Osteoblast (primary cell): ENCODE results near the gene MAGEC3. TPM values are rescaled to one million over a fixed set of nuclear protein-coding genes. Genes with fewer than 3 reads are reported as not detected.

Experiments used
- DNase-seq: peaks from one replicate; pipeline ENCODE4 v3.0.0; 2011; ENCODE audit warnings: low spot score, mixed read lengths; ENCODE audit not compliant: insufficient read length; ENCODE audit errors: missing footprints
- H2AFZ ChIP-seq: 2 replicates; pipeline ENCODE4 v1.6.0; 2011; ENCODE audit warnings: mild to moderate bottlenecking, low read length
- H3K27ac ChIP-seq: 2 replicates; pipeline ENCODE4 v1.5.1; 2011; ENCODE audit warnings: mild to moderate bottlenecking, low read depth, low read length, moderate library complexity
- H3K27me3 ChIP-seq: 2 replicates; pipeline ENCODE4 v1.6.0; 2012; ENCODE audit warnings: mild to moderate bottlenecking, control low read depth, inconsistent platforms, low read length, moderate library complexity; ENCODE audit not compliant: insufficient read depth
- H3K36me3 ChIP-seq: 2 replicates; pipeline ENCODE4 v1.5.1; 2011; ENCODE audit warnings: mild to moderate bottlenecking, low read length, control low read depth, moderate library complexity; ENCODE audit not compliant: insufficient read depth
- H3K4me1 ChIP-seq: 2 replicates; pipeline ENCODE4 v1.5.1; 2011; ENCODE audit warnings: mild to moderate bottlenecking, low read length, control low read depth, moderate library complexity; ENCODE audit not compliant: insufficient read depth
- H3K4me2 ChIP-seq: 2 replicates; pipeline ENCODE4 v1.6.0; 2011; ENCODE audit warnings: mild to moderate bottlenecking, low read length; ENCODE audit not compliant: insufficient read depth
- H3K4me3 ChIP-seq: fragments of 200-600 bp; sonication (generic); 3 replicates; pipeline ENCODE4 v1.5.1; 2012; ENCODE audit warnings: mild to moderate bottlenecking, low read length, inconsistent platforms; ENCODE audit not compliant: insufficient read depth
- H3K79me2 ChIP-seq: 2 replicates; pipeline ENCODE4 v1.6.0; 2012; ENCODE audit warnings: mild to moderate bottlenecking, low read length, control low read depth, inconsistent platforms; ENCODE audit not compliant: insufficient read depth
- H3K9me3 ChIP-seq: 2 replicates; pipeline ENCODE4 v1.5.1; 2011; ENCODE audit warnings: low read depth, low read length, control low read depth
- H4K20me1 ChIP-seq: 2 replicates; pipeline ENCODE4 v1.6.0; 2012; ENCODE audit warnings: mild to moderate bottlenecking, low read length, control low read depth; ENCODE audit not compliant: insufficient read depth
- CTCF ChIP-seq: IDR thresholded peaks from 2 replicates; pipeline ENCODE4 v1.5.1; 2011; ENCODE audit warnings: mild to moderate bottlenecking, low read depth, low read length, moderate library complexity; ENCODE audit errors: extremely low read depth
- total RNA-seq: library from RNA; depleted of rRNA; stranded (reverse); fragments of >200 nt; gene quantifications from 2 replicates; pipeline ENCODE4 v1.2.3, GENCODE V29; 2012

MAGEC3 gene
- not detected in 2 replicates for total RNA-seq

- Histone ChIP-seq H3K27me3 (no peaks in the 10 kb centered on the region), H3K4me1 (no peaks in the 10 kb centered on the region), H3K36me3 (no peaks in the 10 kb centered on the region), H2AFZ (no peak within 1 kb of the TSS), H3K27ac (no peak within 1 kb of the TSS), H3K4me3 (no peak within 1 kb of the TSS), H3K79me2 (no peaks in the 10 kb centered on the region), H4K20me1 (no peaks in the 10 kb centered on the region), H3K9me3 (peaks cover 3% of the 10 kb centered on the region), H3K4me2 (no peak within 1 kb of the TSS)
- TF ChIP-seq CTCF: no peak
- no peak for DNase-seq
These were observed at the start of gene MAGEC3 for GRCh38 chrX:141838016-141838415. Gene MAGEC3 (plus strand): TSS chrX:141838316. CDS start chrX:141838316, 0 bp downstream.

- no peaks in the 10 kb centered on the region for H3K36me3 ChIP-seq
- H3K27ac ChIP-seq: no peak overlapping the region
- DNase-seq: no peak
- no peaks in the 10 kb centered on the region for H3K79me2 ChIP-seq
- no peak for TF ChIP-seq CTCF
- no peaks in the 10 kb centered on the region for H4K20me1 ChIP-seq
- H3K27me3 ChIP-seq: no peaks in the 10 kb centered on the region
- no peak overlapping the region for H3K4me3 ChIP-seq
- no peaks in the 10 kb centered on the region for H3K9me3 ChIP-seq
- no peak overlapping the region for H3K4me2 ChIP-seq
- H3K4me1 ChIP-seq: no peaks in the 10 kb centered on the region
- no peak overlapping the region for H2AFZ ChIP-seq
These were observed 46.3 kb upstream of the MAGEC3 start for GRCh38 chrX:141791856-141792255.

- no peaks in the 10 kb centered on the region for H3K36me3 ChIP-seq
- TF ChIP-seq CTCF: no peak
These were observed 26.7 kb upstream of the MAGEC3 start for GRCh38 chrX:141811438-141811837.

GRCh38 chrX:141814213-141814857, 23.8 kb upstream of the MAGEC3 start:
- Histone ChIP-seq H3K4me3 (no peak overlapping the region), H3K27ac (no peak overlapping the region), H4K20me1 (no peaks in the 10 kb centered on the region), H3K79me2 (no peaks in the 10 kb centered on the region), H3K36me3 (no peaks in the 10 kb centered on the region), H2AFZ (no peak overlapping the region), H3K4me2 (no peak overlapping the region), H3K4me1 (no peaks in the 10 kb centered on the region), H3K27me3 (no peaks in the 10 kb centered on the region), H3K9me3 (no peaks in the 10 kb centered on the region)
- TF ChIP-seq CTCF: no peak
- no peak for DNase-seq

More at GRCh38 chrX:141811438-141811837, 26.7 kb upstream of the MAGEC3 start:
- Histone ChIP-seq H2AFZ (no peak overlapping the region), H3K4me2 (no peak overlapping the region), H3K9me3 (no peaks in the 10 kb centered on the region), H3K4me3 (no peak overlapping the region), H3K27me3 (no peaks in the 10 kb centered on the region), H3K79me2 (no peaks in the 10 kb centered on the region), H4K20me1 (no peaks in the 10 kb centered on the region), H3K27ac (no peak overlapping the region), H3K4me1 (no peaks in the 10 kb centered on the region)
- no peak for DNase-seq
